IPS DF 19.7 (cell line): ENCODE results near the gene CDC42EP4.
A peak's percentile ranks its signal among the peaks of the same experiment; 100 is the strongest.

Experiments used
- DNase-seq: peaks from one replicate; pipeline ENCODE4 v3.0.0-alpha.2; 2013; ENCODE audit warnings: low read depth, low spot score

Gene CDC42EP4

GRCh38 chr17:73311781-73312641 is at the start of gene CDC42EP4:
TSS of gene CDC42EP4 (minus strand) at chr17:73312001. CDS start at chr17:73286500, 25,501 bp downstream.
- DNase-seq, result peak; percentile 40

GRCh38 chr17:73360961-73361761 is 49.4 kb upstream of the CDC42EP4 start:
- no peak for DNase-seq

GRCh38 chr17:73359987-73360410 is 48.2 kb upstream of the CDC42EP4 start:
- DNase-seq, result no peak

- no peak for DNase-seq
These were observed 47.6 kb upstream of the CDC42EP4 start for GRCh38 chr17:73359352-73359751.

- DNase-seq, result no peak
These were observed 46.9 kb upstream of the CDC42EP4 start for GRCh38 chr17:73358668-73359067.

- DNase-seq, result no peak
These were observed 46.2 kb upstream of the CDC42EP4 start for GRCh38 chr17:73357981-73358380.

- DNase-seq, result no peak
These were observed 45.5 kb upstream of the CDC42EP4 start for GRCh38 chr17:73357318-73357717.

GRCh38 chr17:73356561-73357170 is 44.9 kb upstream of the CDC42EP4 start:
- DNase-seq, result no peak

- no peak for DNase-seq
These were observed 42.9 kb upstream of the CDC42EP4 start for GRCh38 chr17:73354423-73355284.

GRCh38 chr17:73352261-73352660 is 40.5 kb upstream of the CDC42EP4 start:
- no peak for DNase-seq

- DNase-seq, result no peak
These were observed 40.0 kb upstream of the CDC42EP4 start for GRCh38 chr17:73351764-73352163.

GRCh38 chr17:73350864-73351263 is 39.1 kb upstream of the CDC42EP4 start:
- no peak for DNase-seq

- DNase-seq, result no peak
These were observed 37.8 kb upstream of the CDC42EP4 start for GRCh38 chr17:73349647-73350046.

- DNase-seq, result no peak
These were observed 37.3 kb upstream of the CDC42EP4 start for GRCh38 chr17:73349138-73349537.

GRCh38 chr17:73348829-73349095 is 37.0 kb upstream of the CDC42EP4 start:
- DNase-seq, result no peak

GRCh38 chr17:73348018-73348828 is 36.4 kb upstream of the CDC42EP4 start:
- DNase-seq, result no peak

- no peak for DNase-seq
These were observed 35.5 kb upstream of the CDC42EP4 start for GRCh38 chr17:73347351-73347750.

GRCh38 chr17:73346501-73347162 is 34.8 kb upstream of the CDC42EP4 start:
- no peak for DNase-seq

- no peak for DNase-seq
These were observed 32.1 kb upstream of the CDC42EP4 start for GRCh38 chr17:73343739-73344454.
